ENCODE data around the gene NRP1.

NRP1 gene

DNA sequence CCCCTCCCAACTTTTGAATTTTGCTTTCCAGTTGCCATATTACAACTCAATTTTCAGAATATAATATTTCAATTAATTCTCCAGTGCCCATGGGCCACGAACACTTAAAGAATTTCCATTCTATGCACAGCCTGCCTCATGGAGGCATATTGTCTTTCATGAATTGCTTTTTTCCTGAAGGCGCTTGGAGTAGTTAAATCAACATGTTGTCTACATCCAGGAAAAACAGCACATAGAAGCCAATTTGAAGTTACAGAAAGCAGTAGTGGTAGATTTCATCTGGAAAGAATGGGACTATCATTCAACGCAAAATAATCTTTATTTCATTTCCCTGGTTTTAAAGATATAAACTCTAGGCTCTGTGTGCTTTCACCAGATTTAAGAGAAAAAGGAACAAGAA, 106.0 kb downstream of the NRP1 start:
- H3K23ac ChIP-seq (ENCODE audit: low read depth, low read length, poor library complexity), result no peak overlapping the region
- H3K27ac ChIP-seq (replicated peaks; ENCODE audit: low read length), result no peak overlapping the region
- no peak overlapping the region for H2BK15ac ChIP-seq (ENCODE audit: low read length)
- WGBS, 2 donors (ENCODE audit: extremely low coverage in 2 of 2, insufficient read length in 2 of 2, insufficient replicate concordance in 1 of 2), result no CpG with 5 or more reads among the region's 3 CpGs
- no peak overlapping the region for H2AK5ac ChIP-seq (ENCODE audit: low read depth, low read length)
- no peak overlapping the region for H4K91ac ChIP-seq (ENCODE audit: low read depth, low read length, poor library complexity)
- H2AFZ ChIP-seq (ENCODE audit: low read length), result no peak overlapping the region
- no peak overlapping the region for H3K14ac ChIP-seq (ENCODE audit: low read length)
- no peak for DNase-seq (ENCODE audit: low spot score)
- no peak overlapping the region for H3K4me2 ChIP-seq (ENCODE audit: insufficient read depth, low read length, poor library complexity, severe bottlenecking)
- peaks cover 0 to 76% of the 10 kb centered on the region in 2 donors for H3K36me3 ChIP-seq (replicated peaks in 1 of 2; ENCODE audit: control insufficient read depth in 2 of 2, insufficient read depth in 2 of 2, low read length in 2 of 2)
- no peak overlapping the region for H4K8ac ChIP-seq (ENCODE audit: low read depth, low read length)
- no peak overlapping the region for H3K18ac ChIP-seq (ENCODE audit: low read length)
- no peak overlapping the region for H2BK5ac ChIP-seq (ENCODE audit: low read length)
- peaks cover 0 to 3% of the 10 kb centered on the region in 2 donors for H3K4me1 ChIP-seq (ENCODE audit: control insufficient read depth in 2 of 2, insufficient read depth in 1 of 2, low read depth in 1 of 2, low read length in 2 of 2)
- H2BK120ac ChIP-seq (ENCODE audit: low read depth, low read length), result no peak overlapping the region
- H3K4me3 ChIP-seq (ENCODE audit: low read length in 2 of 2), result no peak overlapping the region
- peaks cover 0 to 2% of the 10 kb centered on the region in 2 donors for H3K9me3 ChIP-seq (replicated peaks in 1 of 2; ENCODE audit: control insufficient read depth in 2 of 2, insufficient read depth in 1 of 2, low read depth in 1 of 2, low read length in 2 of 2)
- H3K79me1 ChIP-seq (ENCODE audit: low read depth, low read length), result no peaks in the 10 kb centered on the region
- H2BK12ac ChIP-seq (ENCODE audit: low read length), result no peak overlapping the region
- no peak overlapping the region for H3K4ac ChIP-seq (ENCODE audit: low read length)
- no peaks in the 10 kb centered on the region for H3K27me3 ChIP-seq (ENCODE audit: control insufficient read depth in 3 of 3, insufficient read depth in 3 of 3, low read depth in 1 of 3, low read length in 3 of 3)
- H3K9ac ChIP-seq (ENCODE audit: low read depth, low read length, poor library complexity), result no peak overlapping the region

DNA sequence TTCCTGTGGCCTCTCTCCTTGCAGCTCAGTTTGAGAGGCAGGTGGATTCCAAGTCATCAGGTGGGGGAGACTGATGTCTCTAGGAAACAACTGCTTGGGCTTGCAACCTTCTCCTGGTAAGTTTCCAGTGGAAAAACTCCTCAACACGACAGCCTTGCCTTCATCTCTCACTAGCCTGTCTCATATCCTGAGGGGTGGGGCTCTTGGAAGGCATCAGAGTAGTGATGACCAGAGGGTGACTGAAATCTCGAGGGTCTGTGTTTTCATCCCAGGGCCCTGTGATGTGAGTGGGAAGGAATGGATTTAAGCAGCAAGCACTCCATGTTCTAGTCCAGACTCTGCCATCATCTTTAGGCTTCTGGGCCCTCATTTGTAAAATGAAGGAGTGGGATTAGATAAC, 107.0 kb downstream of the NRP1 start:
- no CpG with 5 or more reads among the region's 2 CpGs for WGBS, 2 donors (ENCODE audit: extremely low coverage in 2 of 2, insufficient read length in 2 of 2, insufficient replicate concordance in 1 of 2)
- H3K79me1 ChIP-seq (ENCODE audit: low read depth, low read length), result no peaks in the 10 kb centered on the region
- no peak overlapping the region for H3K4me2 ChIP-seq (ENCODE audit: insufficient read depth, low read length, poor library complexity, severe bottlenecking)
- H3K9ac ChIP-seq (ENCODE audit: low read depth, low read length, poor library complexity), result no peak overlapping the region
- H3K4me1 ChIP-seq (ENCODE audit: control insufficient read depth in 2 of 2, insufficient read depth in 1 of 2, low read depth in 1 of 2, low read length in 2 of 2), result peaks cover 0 to 3% of the 10 kb centered on the region in 2 donors
- H3K9me3 ChIP-seq (replicated peaks in 1 of 2; ENCODE audit: control insufficient read depth in 2 of 2, insufficient read depth in 1 of 2, low read depth in 1 of 2, low read length in 2 of 2), result peaks cover 0 to 2% of the 10 kb centered on the region in 2 donors
- no peak overlapping the region for H2BK5ac ChIP-seq (ENCODE audit: low read length)
- H4K91ac ChIP-seq (ENCODE audit: low read depth, low read length, poor library complexity), result no peak overlapping the region
- H2AFZ ChIP-seq (ENCODE audit: low read length), result no peak overlapping the region
- H3K27ac ChIP-seq (replicated peaks; ENCODE audit: low read length), result no peak overlapping the region
- no peak overlapping the region for H3K4me3 ChIP-seq (ENCODE audit: low read length in 2 of 2)
- no peak overlapping the region for H2BK12ac ChIP-seq (ENCODE audit: low read length)
- H3K36me3 ChIP-seq (replicated peaks in 1 of 2; ENCODE audit: control insufficient read depth in 2 of 2, insufficient read depth in 2 of 2, low read length in 2 of 2), result peaks cover 0 to 79% of the 10 kb centered on the region in 2 donors
- no peak overlapping the region for H3K18ac ChIP-seq (ENCODE audit: low read length)
- no peak overlapping the region for H2AK5ac ChIP-seq (ENCODE audit: low read depth, low read length)
- H3K23ac ChIP-seq (ENCODE audit: low read depth, low read length, poor library complexity), result no peak overlapping the region
- DNase-seq (ENCODE audit: low spot score), result no peak
- H3K14ac ChIP-seq (ENCODE audit: low read length), result no peak overlapping the region
- no peak overlapping the region for H3K4ac ChIP-seq (ENCODE audit: low read length)
- no peak overlapping the region for H4K8ac ChIP-seq (ENCODE audit: low read depth, low read length)
- H2BK15ac ChIP-seq (ENCODE audit: low read length), result no peak overlapping the region
- H3K27me3 ChIP-seq (ENCODE audit: control insufficient read depth in 3 of 3, insufficient read depth in 3 of 3, low read depth in 1 of 3, low read length in 3 of 3), result no peaks in the 10 kb centered on the region
- no peak overlapping the region for H2BK120ac ChIP-seq (ENCODE audit: low read depth, low read length)

DNA sequence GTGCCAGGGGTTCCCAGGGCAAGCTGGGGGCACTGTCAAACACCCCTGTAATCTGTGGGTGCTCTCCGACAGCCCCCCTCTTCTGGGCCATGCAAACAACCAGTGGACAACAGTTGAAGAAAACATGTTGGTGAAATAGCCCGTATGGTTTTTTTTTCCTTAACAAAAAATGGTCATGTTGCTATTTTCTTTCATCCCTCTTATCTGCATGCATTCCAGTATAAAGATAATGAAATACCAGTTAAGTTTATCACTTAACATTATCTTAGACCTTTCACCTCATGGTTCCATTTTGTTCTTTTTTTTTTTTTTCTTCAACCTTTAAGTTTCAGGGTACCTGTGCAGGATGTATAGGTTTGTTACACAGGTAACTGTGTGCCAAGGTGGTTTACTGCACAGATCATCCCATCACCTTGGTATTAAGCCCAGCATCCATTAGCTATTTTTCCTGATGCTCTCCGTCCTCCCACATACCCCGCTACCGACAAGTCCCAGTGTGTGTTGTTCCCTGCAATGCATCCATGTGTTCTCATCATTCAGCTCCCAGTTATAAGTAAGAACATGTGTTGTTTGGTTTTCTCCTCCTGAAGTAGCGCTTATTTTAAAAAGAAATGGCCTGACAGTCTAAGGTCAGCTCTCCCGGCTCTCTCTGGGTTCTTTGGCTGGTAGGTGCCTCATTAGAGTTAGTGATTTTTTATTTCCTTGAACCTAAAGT, 110.1 kb downstream of the NRP1 start:
- Histone ChIP-seq H3K4me2 (ENCODE audit: insufficient read depth, low read length, poor library complexity, severe bottlenecking) (no peak overlapping the region), H3K9ac (ENCODE audit: low read depth, low read length, poor library complexity) (no peak overlapping the region), H3K18ac (ENCODE audit: low read length) (no peak overlapping the region), H2BK12ac (ENCODE audit: low read length) (no peak overlapping the region), H2BK15ac (ENCODE audit: low read length) (no peak overlapping the region), H3K27ac (replicated peaks; ENCODE audit: low read length) (no peak overlapping the region), H3K9me3 (replicated peaks in 1 of 2; ENCODE audit: control insufficient read depth in 2 of 2, insufficient read depth in 1 of 2, low read depth in 1 of 2, low read length in 2 of 2) (peaks cover 0 to 8% of the 10 kb centered on the region in 2 donors), H3K27me3 (ENCODE audit: control insufficient read depth in 3 of 3, insufficient read depth in 3 of 3, low read depth in 1 of 3, low read length in 3 of 3) (no peaks in the 10 kb centered on the region), H3K4ac (ENCODE audit: low read length) (no peak overlapping the region), H3K14ac (ENCODE audit: low read length) (no peak overlapping the region), H3K4me1 (ENCODE audit: control insufficient read depth in 2 of 2, insufficient read depth in 1 of 2, low read depth in 1 of 2, low read length in 2 of 2) (no peaks in the 10 kb centered on the region), H2BK120ac (ENCODE audit: low read depth, low read length) (no peak overlapping the region), H2AK5ac (ENCODE audit: low read depth, low read length) (no peak overlapping the region), H3K4me3 (ENCODE audit: low read length in 2 of 2) (no peak overlapping the region), H3K36me3 (replicated peaks in 1 of 2; ENCODE audit: control insufficient read depth in 2 of 2, insufficient read depth in 2 of 2, low read length in 2 of 2) (peaks cover 0 to 90% of the 10 kb centered on the region in 2 donors), H4K91ac (ENCODE audit: low read depth, low read length, poor library complexity) (no peak overlapping the region), H3K79me1 (ENCODE audit: low read depth, low read length) (no peaks in the 10 kb centered on the region), H2AFZ (ENCODE audit: low read length) (no peak overlapping the region), H3K23ac (ENCODE audit: low read depth, low read length, poor library complexity) (no peak overlapping the region), H4K8ac (ENCODE audit: low read depth, low read length) (no peak overlapping the region), H2BK5ac (ENCODE audit: low read length) (no peak overlapping the region)
- WGBS, 2 donors (ENCODE audit: extremely low coverage in 2 of 2, insufficient read length in 2 of 2, insufficient replicate concordance in 1 of 2), result no CpG with 5 or more reads among the region's 7 CpGs
- no peak for DNase-seq (ENCODE audit: low spot score)

DNA sequence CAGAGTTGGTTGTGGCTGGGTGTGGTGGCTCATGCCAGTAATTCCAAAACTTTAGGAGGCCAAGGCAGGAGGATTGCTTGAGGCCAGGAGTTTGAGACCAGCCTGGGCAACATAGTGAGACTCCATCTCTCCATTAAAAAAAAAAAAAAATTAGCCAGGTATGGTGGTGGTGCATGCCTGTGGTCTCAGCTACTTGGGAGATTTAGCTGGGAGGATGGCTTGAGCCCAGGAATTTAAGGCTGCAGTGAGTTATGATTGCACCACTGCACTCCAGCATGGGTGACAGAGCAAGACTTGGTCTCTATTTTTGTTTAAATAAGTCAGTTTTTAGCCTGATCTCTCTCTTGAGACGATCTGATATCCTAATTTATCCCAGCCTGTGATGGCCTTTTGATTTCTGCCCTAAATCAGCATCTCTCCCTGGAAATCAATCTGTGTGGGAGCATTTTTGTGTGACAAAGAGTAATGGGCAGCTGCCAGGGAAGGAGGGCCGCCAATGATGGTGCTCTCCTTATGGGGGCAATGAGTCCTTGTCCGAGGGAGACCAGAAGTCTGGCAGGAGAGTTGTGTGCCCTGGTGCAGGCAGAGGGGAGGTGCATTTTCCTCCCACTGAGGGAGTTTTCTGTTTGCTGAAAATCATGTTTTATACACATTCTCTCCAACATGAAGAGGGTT, 111.0 kb downstream of the NRP1 start:
- Histone ChIP-seq H2BK120ac (ENCODE audit: low read depth, low read length) (no peak overlapping the region), H2AK5ac (ENCODE audit: low read depth, low read length) (no peak overlapping the region), H2BK15ac (ENCODE audit: low read length) (no peak overlapping the region), H3K36me3 (replicated peaks in 1 of 2; ENCODE audit: control insufficient read depth in 2 of 2, insufficient read depth in 2 of 2, low read length in 2 of 2) (peaks cover 0 to 98% of the 10 kb centered on the region in 2 donors), H2BK12ac (ENCODE audit: low read length) (no peak overlapping the region), H3K4ac (ENCODE audit: low read length) (no peak overlapping the region), H3K18ac (ENCODE audit: low read length) (no peak overlapping the region), H4K91ac (ENCODE audit: low read depth, low read length, poor library complexity) (no peak overlapping the region), H3K9ac (ENCODE audit: low read depth, low read length, poor library complexity) (no peak overlapping the region), H3K4me2 (ENCODE audit: insufficient read depth, low read length, poor library complexity, severe bottlenecking) (no peak overlapping the region), H3K23ac (ENCODE audit: low read depth, low read length, poor library complexity) (no peak overlapping the region), H3K27ac (replicated peaks; ENCODE audit: low read length) (no peak overlapping the region), H4K8ac (ENCODE audit: low read depth, low read length) (no peak overlapping the region), H3K4me1 (ENCODE audit: control insufficient read depth in 2 of 2, insufficient read depth in 1 of 2, low read depth in 1 of 2, low read length in 2 of 2) (no peaks in the 10 kb centered on the region), H3K14ac (ENCODE audit: low read length) (no peak overlapping the region), H3K9me3 (replicated peaks in 1 of 2; ENCODE audit: control insufficient read depth in 2 of 2, insufficient read depth in 1 of 2, low read depth in 1 of 2, low read length in 2 of 2) (peaks cover 0 to 8% of the 10 kb centered on the region in 2 donors), H3K79me1 (ENCODE audit: low read depth, low read length) (no peaks in the 10 kb centered on the region), H3K4me3 (ENCODE audit: low read length in 2 of 2) (no peak overlapping the region), H2BK5ac (ENCODE audit: low read length) (no peak overlapping the region), H3K27me3 (ENCODE audit: control insufficient read depth in 3 of 3, insufficient read depth in 3 of 3, low read depth in 1 of 3, low read length in 3 of 3) (no peaks in the 10 kb centered on the region), H2AFZ (ENCODE audit: low read length) (no peak overlapping the region)
- no CpG with 5 or more reads among the region's 3 CpGs for WGBS, 2 donors (ENCODE audit: extremely low coverage in 2 of 2, insufficient read length in 2 of 2, insufficient replicate concordance in 1 of 2)
- DNase-seq (ENCODE audit: low spot score), result no peak

All from neuronal stem cell (in vitro differentiated cells).